T-helper 2 cell (primary cell): ENCODE measurements around the gene MAP3K19.

Experiments
- DNase-seq, 5 experiments: peaks; one replicate each; pipeline versions ENCODE4 v3.0.0 to v3.0.0-alpha.2; 2012 to 2022

MAP3K19 gene

DNA sequence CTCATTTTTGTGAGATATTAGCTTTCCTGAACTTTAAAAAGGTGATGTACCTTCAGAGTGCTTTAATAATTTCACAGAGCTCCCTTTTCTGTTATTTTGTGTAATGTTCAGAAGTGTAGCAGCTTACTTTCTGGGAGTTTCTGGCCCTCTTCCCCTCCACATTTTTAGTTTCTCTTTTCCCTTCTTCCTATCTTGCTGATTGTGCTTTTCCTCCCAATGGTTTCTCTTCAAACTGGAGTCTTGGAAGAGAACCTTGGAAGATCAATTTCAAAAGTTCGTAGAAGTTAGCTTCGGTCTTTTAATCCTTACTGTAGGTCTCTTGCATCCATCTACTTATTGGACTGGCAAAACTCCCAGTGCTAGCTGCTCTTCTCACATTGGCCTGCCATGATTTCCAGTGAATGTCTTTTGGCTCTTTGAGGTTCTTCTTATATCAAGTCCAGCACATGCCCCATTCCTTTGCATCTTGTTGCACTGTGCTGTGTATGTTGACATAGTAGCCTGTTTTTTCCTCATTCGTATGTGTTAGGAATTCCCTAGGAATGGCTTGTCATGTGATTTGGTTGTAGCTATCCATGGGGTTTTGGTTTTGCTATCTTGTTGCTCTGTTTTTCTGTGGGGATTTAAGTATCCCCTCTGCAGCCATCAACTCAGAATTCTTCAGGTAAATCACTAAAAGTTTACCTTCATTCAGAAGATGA lies 120.9 kb downstream of the MAP3K19 start:
- no peak for DNase-seq

- DNase-seq = no peak
These were observed 122.3 kb downstream of the MAP3K19 start for GRCh38 chr2:134924912-134925311.

DNA sequence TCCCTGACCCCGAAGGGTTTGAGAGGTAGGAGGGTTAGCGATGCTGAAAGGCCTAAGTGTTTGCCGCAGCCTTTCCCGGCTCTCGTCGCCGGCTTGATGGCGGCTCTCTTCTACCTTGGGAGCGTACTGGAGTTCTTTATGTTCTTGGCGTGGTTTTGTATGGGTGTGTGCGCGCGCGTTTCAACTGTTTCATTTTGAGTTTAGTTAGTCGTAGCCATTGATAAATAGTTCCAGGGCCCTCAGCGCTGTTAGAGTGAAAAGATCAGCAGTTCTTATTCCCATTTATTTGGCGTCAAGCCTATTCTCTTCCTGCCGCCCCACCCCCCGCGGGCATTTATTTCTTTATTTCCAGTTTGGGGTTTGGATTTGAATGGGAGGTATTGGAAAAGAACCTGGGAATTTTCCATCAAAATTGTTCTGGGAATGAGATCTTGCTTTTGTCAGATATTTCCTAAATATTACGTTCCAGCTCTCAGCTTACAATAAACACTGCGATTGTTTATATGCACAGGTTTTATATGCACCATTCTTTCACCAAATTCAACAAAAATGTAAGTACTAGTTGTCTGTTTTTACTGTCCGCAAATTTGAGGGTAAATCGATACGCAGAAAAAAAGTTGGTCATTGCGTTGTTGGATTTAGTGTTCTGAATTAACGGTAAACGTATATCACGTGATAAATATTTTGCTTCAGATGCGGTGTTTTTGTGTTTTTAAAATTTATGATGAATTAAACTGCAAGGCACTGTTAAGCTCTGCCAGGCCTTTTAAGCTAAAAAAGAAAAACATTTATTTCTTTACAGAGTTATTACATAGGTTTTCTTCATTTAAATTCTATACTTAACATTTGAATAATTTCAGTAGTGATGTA lies 127.7 kb downstream of the MAP3K19 start:
- peak in 4 of 5 experiments; percentile 20 to 78 (median 38) for DNase-seq

DNA sequence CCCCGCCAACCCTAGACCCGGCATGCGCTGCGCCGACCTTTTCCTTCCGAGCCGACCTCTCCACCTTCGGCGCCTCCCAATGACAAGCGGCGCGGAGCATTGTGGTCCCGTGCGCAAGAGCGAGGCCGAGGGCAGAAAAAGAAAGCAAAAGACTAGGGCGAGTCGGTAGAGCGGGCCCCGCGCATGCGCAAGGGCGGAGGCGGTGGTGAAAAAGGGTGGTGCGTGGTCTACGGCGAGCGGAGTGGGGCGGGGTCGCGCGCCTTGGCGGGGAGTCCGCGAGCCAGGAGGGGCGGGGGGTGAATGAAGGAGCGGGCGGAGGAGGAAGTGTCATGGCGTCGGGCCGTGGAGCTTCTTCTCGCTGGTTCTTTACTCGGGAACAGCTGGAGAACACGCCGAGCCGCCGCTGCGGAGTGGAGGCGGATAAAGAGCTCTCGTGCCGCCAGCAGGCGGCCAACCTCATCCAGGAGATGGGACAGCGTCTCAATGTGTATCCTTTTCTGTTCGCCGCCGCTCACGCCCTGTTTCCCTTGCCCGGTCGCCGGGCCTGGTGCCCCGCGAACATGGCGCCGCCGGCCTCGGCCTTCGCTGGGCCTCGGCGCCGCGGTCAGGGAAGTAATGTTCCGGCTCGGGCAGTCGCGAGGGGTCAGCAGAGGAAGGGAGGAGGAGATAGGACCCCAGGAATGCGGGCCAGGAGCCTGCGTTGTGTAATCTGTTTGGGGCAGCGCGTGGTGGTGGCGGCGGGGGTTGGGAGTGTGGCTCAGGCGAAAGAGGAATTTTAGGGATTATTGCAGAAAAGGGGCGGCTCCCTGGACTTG lies 128.5 kb downstream of the MAP3K19 start, which contains the start of gene CCNT2:
TSS of gene CCNT2 (plus strand) at position 297 of the 815 bp plus-strand sequence. CDS start at position 330, 33 bp downstream.
- DNase-seq = peak; percentile 99 to 100 (median 100)

- peak in 4 of 5 experiments; percentile 71 to 97 (median 82) for DNase-seq
These were observed 129.2 kb downstream of the MAP3K19 start for GRCh38 chr2:134917888-134918525.

- DNase-seq = peak in 2 of 5 experiments; percentile 3 to 33
These were observed 129.8 kb downstream of the MAP3K19 start for GRCh38 chr2:134917360-134917865.
